ENCODE data around the gene FNIP2.

DNA sequence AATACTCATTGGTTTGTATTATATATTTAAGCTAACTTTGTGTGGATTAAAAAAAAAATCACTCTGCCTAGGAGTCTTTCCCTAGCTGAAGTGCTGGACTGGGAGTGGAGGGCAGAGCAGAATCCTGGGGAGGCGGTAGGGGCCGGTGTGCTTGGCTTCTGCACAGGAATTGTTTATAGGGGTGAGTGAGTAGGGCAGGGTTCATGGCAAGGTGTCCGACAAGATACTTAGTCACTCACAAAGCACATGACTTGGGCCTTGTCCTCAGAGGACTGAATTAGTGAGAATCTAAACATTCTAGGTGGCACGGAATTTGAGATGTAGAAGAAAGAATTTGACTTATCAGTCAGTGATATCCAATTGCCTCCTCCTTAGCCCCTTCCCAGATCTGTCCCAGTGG lies 32.2 kb downstream of the FNIP2 start:
- TF ChIP-seq EZH2phosphoT487 (IDR thresholded peaks at IDR 0.05; ENCODE audit: insufficient read depth, low read depth) (no peak), EZH2 (IDR thresholded peaks at IDR 0.05; ENCODE audit: insufficient read depth, poor library complexity, severe bottlenecking) (no peak)
